GM21423 (cell line): ENCODE measurements around the gene ADAM8.

Source experiments
- ATAC-seq: cut with Tn5 transposase; IDR thresholded peaks from one replicate; pipeline ENCODE4 v1.9.1; 2021; ENCODE audit warnings: mild to moderate bottlenecking, moderate library complexity; ENCODE audit not compliant: unreplicated experiment

ADAM8 gene

GRCh38 chr10:133251388-133252222 is 25.1 kb downstream of the ADAM8 start:
- no peak for ATAC-seq

- no peak for ATAC-seq
These were observed 26.5 kb downstream of the ADAM8 start for GRCh38 chr10:133249975-133250754.

- ATAC-seq: no peak
These were observed 27.4 kb downstream of the ADAM8 start for GRCh38 chr10:133249094-133249780.

DNA sequence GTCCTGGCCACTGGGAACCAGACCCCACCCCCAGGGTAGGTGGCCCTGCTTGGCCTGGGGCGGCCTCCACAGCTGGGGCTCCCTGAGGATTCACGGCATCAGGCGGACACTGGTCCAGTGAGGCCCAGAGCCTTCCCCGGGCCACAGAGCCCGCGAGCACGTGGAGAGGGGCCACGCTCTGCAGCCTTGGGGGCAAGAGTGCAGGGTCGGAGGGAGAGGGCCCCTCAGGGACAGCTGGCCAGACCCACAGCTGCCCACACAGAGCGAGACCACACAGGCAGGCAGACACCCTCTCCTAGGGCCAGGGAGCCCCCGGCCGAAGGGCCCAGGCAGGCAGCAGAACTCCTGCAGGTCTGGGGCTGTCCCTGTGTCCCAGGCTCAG is 28.3 kb downstream of the ADAM8 start:
- no peak for ATAC-seq

GRCh38 chr10:133247681-133248333 is 28.9 kb downstream of the ADAM8 start:
- no peak for ATAC-seq

- ATAC-seq: no peak
These were observed 30.4 kb downstream of the ADAM8 start for GRCh38 chr10:133246236-133246626.

- no peak for ATAC-seq
These were observed 31.0 kb downstream of the ADAM8 start for GRCh38 chr10:133245439-133246235.

GRCh38 chr10:133243593-133243992 is 33.1 kb downstream of the ADAM8 start:
- ATAC-seq: no peak

- ATAC-seq: no peak
These were observed 33.9 kb downstream of the ADAM8 start for GRCh38 chr10:133242611-133243356.

DNA sequence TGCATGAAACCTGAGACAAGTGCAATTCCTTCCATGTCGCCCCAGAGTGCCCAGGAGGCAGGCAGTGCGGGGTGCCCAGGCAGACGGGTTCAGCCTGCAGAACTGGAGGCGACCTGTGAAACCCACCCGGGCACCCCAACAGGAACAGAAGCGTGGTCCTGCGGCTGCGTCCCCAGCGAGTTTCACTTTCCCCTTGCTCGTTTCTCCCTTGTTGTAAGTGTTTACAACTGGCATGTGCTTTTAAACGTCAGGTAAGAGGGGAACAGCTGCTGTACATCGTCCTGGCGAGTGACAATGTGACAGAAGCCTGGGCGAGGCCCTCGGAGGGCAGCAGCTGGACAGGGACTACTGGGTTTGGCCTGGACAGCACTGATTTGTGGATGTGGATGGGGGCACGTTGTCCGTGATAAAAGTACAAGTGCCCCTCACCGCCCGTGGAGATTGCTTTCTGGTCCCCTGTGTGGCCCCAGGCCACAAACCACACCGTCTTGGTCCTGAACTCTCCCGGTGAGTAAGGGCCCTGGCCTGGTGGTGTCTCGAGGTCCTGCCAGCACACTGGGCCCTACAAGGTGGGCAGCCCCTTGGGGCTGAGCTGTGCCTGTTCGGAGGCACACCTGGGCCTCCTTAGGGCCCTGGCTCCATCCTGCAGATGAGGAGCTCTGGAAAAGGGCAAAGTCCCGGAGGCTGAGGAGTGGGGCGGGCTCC is 35.0 kb downstream of the ADAM8 start:
- no peak for ATAC-seq

DNA sequence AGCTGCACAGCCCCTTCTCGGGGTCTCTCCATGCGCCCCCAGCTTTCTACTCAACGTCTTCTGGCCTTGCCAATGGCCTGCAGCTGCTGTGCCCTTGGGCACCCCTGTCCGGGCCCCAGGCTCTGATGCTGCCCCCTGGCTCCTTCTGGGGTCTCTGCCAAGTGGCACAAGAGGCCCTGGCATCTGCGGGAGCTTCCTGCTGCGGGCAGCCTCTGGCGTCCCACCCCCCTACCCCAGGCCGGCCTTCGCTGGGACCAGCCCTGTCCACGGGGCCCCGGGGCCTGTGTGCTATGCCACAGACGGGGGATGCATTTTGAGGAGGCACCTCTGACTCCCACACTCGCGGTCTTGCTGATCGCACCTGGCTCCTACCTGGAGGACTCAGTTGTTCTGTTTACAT is 36.7 kb downstream of the ADAM8 start:
- ATAC-seq: no peak

GRCh38 chr10:133238466-133238804 is 38.2 kb downstream of the ADAM8 start:
- ATAC-seq: no peak

DNA sequence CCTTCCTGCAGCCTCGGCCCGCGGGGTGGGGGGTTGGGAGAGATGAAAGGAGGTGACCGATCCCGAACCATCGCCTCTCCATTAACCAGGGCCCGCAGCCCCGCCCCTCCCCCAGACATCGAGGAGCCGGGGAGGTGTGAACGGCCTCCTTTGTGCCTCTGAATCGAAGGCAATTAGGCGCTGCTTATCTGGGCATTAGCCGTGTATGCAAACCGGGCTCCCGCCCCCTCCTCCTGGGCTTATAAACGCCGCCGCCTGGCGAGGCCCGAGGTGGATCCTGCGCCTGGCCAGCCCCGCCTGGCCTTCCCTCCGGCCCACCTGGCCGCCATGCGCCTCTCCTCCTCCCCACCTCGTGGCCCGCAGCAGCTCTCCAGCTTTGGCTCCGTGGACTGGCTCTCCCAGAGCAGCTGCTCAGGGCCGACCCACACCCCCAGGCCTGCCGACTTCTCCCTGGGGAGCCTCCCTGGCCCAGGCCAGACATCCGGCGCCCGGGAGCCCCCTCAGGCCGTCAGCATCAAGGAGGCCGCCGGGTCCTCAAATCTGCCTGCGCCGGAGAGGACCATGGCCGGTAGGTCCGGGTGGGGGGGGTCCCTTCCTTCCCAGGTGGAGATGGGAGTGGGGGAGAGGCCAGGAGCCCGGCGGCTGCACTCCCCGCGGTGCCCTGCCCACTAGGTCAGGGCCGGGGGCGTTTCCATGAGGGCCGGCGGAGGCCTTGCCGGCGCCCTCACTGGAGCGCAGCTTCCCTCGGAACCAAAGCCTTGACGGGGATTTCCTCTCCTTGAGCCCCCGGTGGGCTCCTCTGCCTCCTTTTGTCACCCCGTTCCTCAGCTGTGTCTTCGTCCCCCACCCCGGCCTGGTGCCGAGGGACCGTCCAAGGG is 38.8 kb downstream of the ADAM8 start, which contains the start of gene VENTX:
TSS of gene VENTX (plus strand) at position 268 of the 878 bp plus-strand sequence. CDS start at position 328, 60 bp downstream.
- no peak for ATAC-seq

DNA sequence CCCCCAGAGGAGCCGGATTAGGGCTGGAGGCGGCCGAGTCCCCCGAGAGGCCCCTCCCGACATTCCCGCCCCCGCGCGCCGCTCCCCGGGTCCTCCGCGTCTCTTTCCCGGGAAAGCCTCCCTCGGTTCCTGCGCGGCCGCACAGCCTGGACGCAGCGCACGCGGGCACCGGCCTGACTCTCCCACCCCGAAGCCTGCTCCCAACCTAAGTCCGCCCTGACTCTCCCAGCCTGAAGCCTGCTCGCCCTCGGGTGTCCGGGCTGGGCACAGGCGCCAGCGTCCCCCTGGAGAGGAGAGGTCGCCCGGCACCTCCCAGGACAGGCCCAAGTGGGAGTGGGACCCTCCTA is 39.5 kb downstream of the ADAM8 start:
- ATAC-seq: no peak

DNA sequence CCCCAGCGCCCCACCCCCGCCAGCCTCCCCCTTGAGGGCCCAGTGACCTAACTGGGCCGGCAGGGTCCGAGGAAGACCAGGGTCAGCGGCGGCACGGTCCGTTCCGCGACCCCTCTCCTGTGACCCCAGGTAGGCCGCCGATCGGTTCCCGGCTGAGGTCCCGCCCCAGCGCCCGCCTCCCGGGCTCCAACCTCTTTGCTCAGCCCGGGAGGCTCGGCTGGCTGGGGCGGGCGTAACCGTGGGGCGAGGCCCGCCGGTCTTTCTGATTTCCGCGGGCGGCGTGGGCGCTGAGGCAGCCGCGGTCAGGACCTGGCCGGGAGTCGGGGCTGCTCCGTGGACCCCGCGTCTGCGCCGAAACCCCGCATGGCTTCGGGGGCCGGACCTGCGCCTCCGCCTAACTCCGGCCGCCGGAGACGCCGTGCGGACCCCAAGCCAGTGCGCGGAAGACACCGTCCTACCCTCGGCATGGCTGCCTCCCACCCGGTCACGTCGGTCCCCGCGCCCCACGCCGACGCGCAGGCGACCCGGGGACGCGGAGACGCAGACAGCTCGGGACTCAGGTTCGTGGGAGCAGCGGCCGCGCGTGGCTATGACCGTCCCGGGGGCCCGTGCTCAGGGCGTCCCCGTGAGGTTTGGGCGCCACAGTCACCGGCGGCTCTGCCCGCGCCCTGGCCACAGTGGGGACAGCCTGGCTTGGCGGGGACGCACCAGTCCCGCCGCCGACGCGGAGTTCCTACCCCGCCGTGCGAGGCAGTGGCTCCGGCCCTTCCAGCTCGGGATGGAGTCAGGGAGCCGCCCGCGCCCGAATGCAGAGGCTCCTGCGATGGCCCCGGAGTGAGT is 40.0 kb downstream of the ADAM8 start:
- no peak for ATAC-seq

- ATAC-seq: no peak
These were observed 40.7 kb downstream of the ADAM8 start for GRCh38 chr10:133235932-133236331.

- ATAC-seq: no peak
These were observed 41.3 kb downstream of the ADAM8 start for GRCh38 chr10:133235265-133235855.
